CD4-positive, CD25-positive, alpha-beta regulatory T cell (primary cell): ENCODE measurements around the gene TCF7L1. TPM values are rescaled to one million over a fixed set of nuclear protein-coding genes. Genes with fewer than 3 reads are reported as not detected.
A peak's percentile ranks its signal among the peaks of the same experiment; 100 is the strongest.

Experiments
- ATAC-seq, 2 donors: fragments of 150-1000 bp; cut with Tn5 transposase; one replicate each; pipeline ENCODE4 v1.10.0; 2021; ENCODE audit warnings: low read depth in 2 of 2, moderate number of reproducible peaks in 2 of 2, moderate library complexity in 1 of 2
- DNase-seq, 3 donors: peaks; one replicate each; pipeline versions ENCODE4 v3.0.0 to v3.0.0-alpha.2; 2012 to 2022; ENCODE audit warnings: mixed read lengths in 1 of 3
- H3K27ac ChIP-seq: one replicate; pipeline ENCODE4 v1.7.0; 2013; ENCODE audit warnings: mild to moderate bottlenecking, low read length; ENCODE audit not compliant: insufficient read depth, poor library complexity, severe bottlenecking
- H3K27me3 ChIP-seq: one replicate; pipeline ENCODE4 v1.7.0; 2013; ENCODE audit warnings: low read length; ENCODE audit not compliant: control insufficient read depth, insufficient read depth
- H3K36me3 ChIP-seq: one replicate; pipeline ENCODE4 v1.7.0; 2013; ENCODE audit warnings: mild to moderate bottlenecking, low read length, moderate library complexity; ENCODE audit not compliant: control insufficient read depth, insufficient read depth
- H3K4me1 ChIP-seq: 2 replicates; pipeline ENCODE4 v1.7.0; 2013; ENCODE audit warnings: mild to moderate bottlenecking, low read length; ENCODE audit not compliant: insufficient read depth, control insufficient read depth, poor library complexity, severe bottlenecking
- H3K4me3 ChIP-seq: one replicate; pipeline ENCODE4 v1.7.0; 2013; ENCODE audit warnings: low read depth, mild to moderate bottlenecking, low read length, moderate library complexity
- H3K9me3 ChIP-seq, 2 experiments: 1 replicate in 1 of 2; 2 replicates in 1 of 2; pipeline ENCODE4 v1.7.0; 2013; ENCODE audit warnings: low read length in 2 of 2, mild to moderate bottlenecking in 1 of 2, moderate library complexity in 1 of 2; ENCODE audit not compliant: control insufficient read depth in 2 of 2
- H3K27ac Mint-ChIP-seq, 3 donors: one replicate each; pipeline ENCODE4 v1.8.0; 2020 to 2022; ENCODE audit warnings: mild to moderate bottlenecking in 3 of 3, mixed read lengths in 3 of 3, moderate library complexity in 2 of 3
- H3K27me3 Mint-ChIP-seq: one replicate; pipeline ENCODE4 v1.8.0; 2022; ENCODE audit warnings: mild to moderate bottlenecking, mixed read lengths
- H3K36me3 Mint-ChIP-seq: one replicate; pipeline ENCODE4 v1.8.0; 2020; ENCODE audit warnings: mixed read lengths
- H3K4me1 Mint-ChIP-seq, 4 donors: one replicate each; pipeline ENCODE4 v1.8.0; 2020 to 2022; ENCODE audit warnings: mixed read lengths in 4 of 4, mild to moderate bottlenecking in 1 of 4
- H3K4me3 Mint-ChIP-seq, 4 donors: one replicate each; pipeline ENCODE4 v1.8.0; 2020 to 2022; ENCODE audit warnings: mild to moderate bottlenecking in 4 of 4, mixed read lengths in 4 of 4, moderate library complexity in 3 of 4
- H3K9me3 Mint-ChIP-seq, 7 donors: one replicate each; pipeline ENCODE4 v1.8.0; 2020 to 2022; ENCODE audit warnings: mixed read lengths in 7 of 7, mild to moderate bottlenecking in 3 of 7, moderate library complexity in 2 of 7
- polyA plus RNA-seq, 4 donors: library from polyadenylated mRNA; unstranded; fragments of 300-500 nt; fragmentation: Illumina TruSeq; gene quantifications; one replicate each; pipeline ENCODE4 v1.2.3, GENCODE V29; 2021
- total RNA-seq: library from RNA; stranded (reverse); gene quantifications from one replicate; pipeline ENCODE4 v1.2.3, GENCODE V29; 2022

TCF7L1 gene, protein sequence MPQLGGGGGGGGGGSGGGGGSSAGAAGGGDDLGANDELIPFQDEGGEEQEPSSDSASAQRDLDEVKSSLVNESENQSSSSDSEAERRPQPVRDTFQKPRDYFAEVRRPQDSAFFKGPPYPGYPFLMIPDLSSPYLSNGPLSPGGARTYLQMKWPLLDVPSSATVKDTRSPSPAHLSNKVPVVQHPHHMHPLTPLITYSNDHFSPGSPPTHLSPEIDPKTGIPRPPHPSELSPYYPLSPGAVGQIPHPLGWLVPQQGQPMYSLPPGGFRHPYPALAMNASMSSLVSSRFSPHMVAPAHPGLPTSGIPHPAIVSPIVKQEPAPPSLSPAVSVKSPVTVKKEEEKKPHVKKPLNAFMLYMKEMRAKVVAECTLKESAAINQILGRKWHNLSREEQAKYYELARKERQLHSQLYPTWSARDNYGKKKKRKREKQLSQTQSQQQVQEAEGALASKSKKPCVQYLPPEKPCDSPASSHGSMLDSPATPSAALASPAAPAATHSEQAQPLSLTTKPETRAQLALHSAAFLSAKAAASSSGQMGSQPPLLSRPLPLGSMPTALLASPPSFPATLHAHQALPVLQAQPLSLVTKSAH
- total RNA-seq (not detected), polyA plus RNA-seq (under 1 TPM in 2 of 4 donors, not detected in 2; 0.07 to 0.10 TPM)

DNA sequence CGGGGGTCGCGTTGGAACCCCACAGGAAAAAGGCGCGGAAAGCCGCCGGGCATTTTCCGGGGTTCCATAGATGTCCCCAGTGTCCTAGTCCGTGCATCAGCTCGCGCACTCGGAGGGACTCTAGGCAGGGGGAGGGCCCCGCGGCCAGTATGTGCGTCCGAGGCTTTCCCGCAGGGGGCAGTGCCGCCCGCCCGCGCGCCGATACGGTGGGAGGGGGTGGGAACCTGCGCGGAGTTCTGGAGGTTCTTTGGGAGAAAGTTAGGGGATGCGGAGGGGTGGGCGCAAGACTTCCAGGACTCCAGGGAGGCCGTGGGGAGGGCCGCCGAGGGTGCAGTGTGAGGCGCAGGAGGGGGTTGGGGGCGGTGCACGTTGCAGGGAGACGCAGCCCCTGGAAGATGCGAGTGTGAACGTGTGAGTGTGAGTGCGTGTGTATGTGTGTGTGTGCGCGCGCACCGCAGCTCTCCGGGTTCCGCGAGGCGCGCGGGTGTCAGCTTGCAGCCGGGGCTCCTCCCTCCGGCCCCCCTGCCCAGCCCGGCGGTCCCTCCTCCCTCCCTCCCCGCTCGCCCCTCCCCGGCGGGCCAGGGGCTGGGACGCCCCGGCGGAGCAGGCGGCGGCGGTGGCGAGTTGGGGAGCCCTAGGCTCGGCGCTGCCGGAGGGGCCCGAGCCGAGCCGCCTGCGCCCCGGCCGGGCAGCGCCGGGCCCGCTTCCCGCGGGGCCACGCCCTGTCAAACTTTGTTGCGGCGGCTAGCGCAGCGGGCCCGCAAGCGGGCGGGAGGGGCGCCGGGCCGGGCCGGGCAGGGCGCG, at the start of gene TCF7L1:
Gene TCF7L1 (plus strand): TSS at position 559 of the 804 bp plus-strand sequence. CDS start 293 bp downstream, outside the sequence.
- peak in 1 of 2 donors; percentile 31 for ATAC-seq
- peaks cover 20% of the 10 kb centered on the region for H3K4me1 ChIP-seq
- H3K27ac Mint-ChIP-seq, result no peak within 1 kb of the TSS
- H3K27ac ChIP-seq, result no peak within 1 kb of the TSS
- H3K4me3 ChIP-seq, result no peak within 1 kb of the TSS
- peaks cover 0 to 4% (median 0%) of the 10 kb centered on the region in 7 donors for H3K9me3 Mint-ChIP-seq
- H3K9me3 ChIP-seq, result no peaks in the 10 kb centered on the region
- peak within 1 kb of the TSS; percentile 63 to 89 (median 75) for H3K4me3 Mint-ChIP-seq
- no peaks in the 10 kb centered on the region for H3K36me3 Mint-ChIP-seq
- peaks cover 0 to 11% (median 6%) of the 10 kb centered on the region in 4 donors for H3K4me1 Mint-ChIP-seq
- peaks cover 27% of the 10 kb centered on the region for H3K27me3 ChIP-seq
- H3K36me3 ChIP-seq, result no peaks in the 10 kb centered on the region
- DNase-seq, result peak in 2 of 3 donors; percentile 24 to 31
- peaks cover 62% of the 10 kb centered on the region for H3K27me3 Mint-ChIP-seq

DNA sequence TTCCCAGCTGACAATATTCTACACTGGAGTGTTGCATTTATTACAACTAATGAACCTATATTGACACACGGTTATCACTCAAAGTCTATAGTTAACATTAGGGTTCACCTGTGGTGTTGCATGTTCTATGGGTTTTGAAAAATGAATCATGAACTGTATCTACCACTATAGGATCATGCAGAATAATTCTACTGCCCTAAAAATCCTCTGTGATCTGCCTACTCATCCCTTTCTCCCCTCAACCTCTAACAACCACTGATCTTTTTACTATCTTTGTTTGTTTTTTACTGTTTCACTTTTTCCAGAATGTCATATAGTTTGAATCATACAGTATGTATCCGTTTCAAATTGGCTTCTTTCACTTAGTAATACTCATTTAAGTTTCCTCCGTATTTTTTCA, 47.6 kb upstream of the TCF7L1 start:
- Mint-ChIP-seq H3K9me3 (peaks cover 0 to 16% (median 7%) of the 10 kb centered on the region in 7 donors), H3K27me3 (peaks cover 12% of the 10 kb centered on the region), H3K4me3 (no peak overlapping the region), H3K27ac (no peak overlapping the region), H3K36me3 (no peaks in the 10 kb centered on the region), H3K4me1 (no peaks in the 10 kb centered on the region)
- Histone ChIP-seq H3K36me3 (no peaks in the 10 kb centered on the region), H3K9me3 (peaks cover 11 to 14% of the 10 kb centered on the region in 2 experiments), H3K27ac (no peak overlapping the region), H3K4me1 (no peaks in the 10 kb centered on the region), H3K27me3 (peaks cover 9% of the 10 kb centered on the region), H3K4me3 (no peak overlapping the region)
- DNase-seq (no peak), ATAC-seq (no peak)

DNA sequence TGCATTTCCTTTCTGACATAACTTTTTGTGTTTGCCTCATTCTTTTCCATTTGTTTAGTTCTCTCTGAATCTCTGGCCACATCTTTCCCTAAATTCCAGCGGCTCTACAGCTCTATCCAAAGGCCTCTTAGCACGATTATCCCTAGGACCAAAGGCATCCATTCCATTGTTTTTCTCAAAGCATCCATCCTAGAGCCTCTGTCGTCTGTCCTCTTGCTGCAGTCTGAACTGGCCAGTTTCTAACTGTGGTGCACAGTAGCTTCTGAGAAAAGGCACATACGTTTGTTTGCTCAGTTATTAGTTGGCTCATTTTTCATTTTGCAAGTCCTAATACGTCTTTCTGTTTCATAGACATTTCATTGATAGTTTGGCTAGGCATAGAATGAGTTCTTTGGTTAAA, 45.7 kb upstream of the TCF7L1 start:
- H3K27me3 Mint-ChIP-seq, result peaks cover 6% of the 10 kb centered on the region
- no peaks in the 10 kb centered on the region for H3K4me1 ChIP-seq
- no peaks in the 10 kb centered on the region for H3K4me1 Mint-ChIP-seq
- DNase-seq, result no peak
- H3K4me3 Mint-ChIP-seq, result no peak overlapping the region
- H3K27me3 ChIP-seq, result peaks cover 4% of the 10 kb centered on the region
- H3K36me3 ChIP-seq, result no peaks in the 10 kb centered on the region
- peaks cover 0 to 3% of the 10 kb centered on the region in 2 experiments for H3K9me3 ChIP-seq
- no peaks in the 10 kb centered on the region for H3K36me3 Mint-ChIP-seq
- no peak overlapping the region for H3K4me3 ChIP-seq
- H3K27ac Mint-ChIP-seq, result no peak overlapping the region
- no peak for ATAC-seq
- H3K27ac ChIP-seq, result no peak overlapping the region
- peaks cover 0 to 9% (median 4%) of the 10 kb centered on the region in 7 donors for H3K9me3 Mint-ChIP-seq

DNA sequence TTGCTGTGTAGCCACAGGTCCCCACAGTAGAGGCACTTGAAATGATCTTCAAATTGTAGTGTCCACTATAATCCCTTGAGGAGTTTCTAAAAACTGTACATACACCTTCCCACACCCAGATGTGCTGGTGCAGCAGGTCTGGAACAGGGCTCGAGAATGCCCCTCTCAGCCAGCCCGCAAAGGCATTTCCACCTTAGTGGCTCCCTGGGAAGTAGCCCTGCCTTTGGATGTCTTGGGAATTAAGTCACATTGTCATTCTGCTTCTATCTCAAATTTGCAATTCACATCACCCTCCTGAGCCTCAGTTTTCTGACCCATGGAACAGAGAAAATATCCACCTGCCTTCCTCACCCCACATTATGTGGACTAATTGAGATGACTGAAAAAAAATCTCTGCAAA, 44.3 kb upstream of the TCF7L1 start:
- Mint-ChIP-seq H3K36me3 (no peaks in the 10 kb centered on the region), H3K4me3 (no peak overlapping the region), H3K9me3 (no peaks in the 10 kb centered on the region), H3K27ac (peak overlapping the region in 1 of 3 donors; percentile 22), H3K27me3 (peaks cover 11% of the 10 kb centered on the region), H3K4me1 (no peaks in the 10 kb centered on the region)
- H3K27ac ChIP-seq, result no peak overlapping the region
- peaks cover 4% of the 10 kb centered on the region for H3K27me3 ChIP-seq
- H3K36me3 ChIP-seq, result no peaks in the 10 kb centered on the region
- H3K4me3 ChIP-seq, result no peak overlapping the region
- no peak for ATAC-seq
- no peak for DNase-seq
- no peaks in the 10 kb centered on the region for H3K9me3 ChIP-seq
- H3K4me1 ChIP-seq, result no peaks in the 10 kb centered on the region

DNA sequence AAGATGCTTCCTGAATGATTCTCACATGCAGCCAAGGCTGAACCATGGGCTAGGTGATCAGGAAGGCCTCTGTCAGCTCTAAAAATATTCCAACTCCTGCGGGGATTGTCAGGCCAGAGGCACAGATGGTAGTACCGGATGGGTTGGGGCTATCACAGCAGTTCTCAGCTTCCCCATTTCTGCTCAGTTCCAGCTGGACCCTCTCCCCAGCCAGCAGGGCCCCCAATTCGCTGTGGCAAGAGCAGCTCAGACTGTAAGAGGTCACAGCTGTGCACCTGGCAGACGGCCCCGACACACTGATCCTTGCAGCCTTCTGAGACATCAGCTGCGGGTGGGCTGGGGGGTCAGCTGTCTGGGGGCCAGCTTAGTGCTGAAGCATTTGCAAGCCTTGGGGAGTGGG, 43.6 kb upstream of the TCF7L1 start:
- Histone ChIP-seq H3K4me3 (no peak overlapping the region), H3K9me3 (no peaks in the 10 kb centered on the region), H3K4me1 (no peaks in the 10 kb centered on the region), H3K27ac (no peak overlapping the region), H3K27me3 (peaks cover 4% of the 10 kb centered on the region), H3K36me3 (no peaks in the 10 kb centered on the region)
- no peak overlapping the region for H3K27ac Mint-ChIP-seq
- no peak overlapping the region for H3K4me3 Mint-ChIP-seq
- H3K4me1 Mint-ChIP-seq, result no peaks in the 10 kb centered on the region
- no peak for DNase-seq
- ATAC-seq, result no peak
- peaks cover 11% of the 10 kb centered on the region for H3K27me3 Mint-ChIP-seq
- H3K36me3 Mint-ChIP-seq, result no peaks in the 10 kb centered on the region
- no peaks in the 10 kb centered on the region for H3K9me3 Mint-ChIP-seq

DNA sequence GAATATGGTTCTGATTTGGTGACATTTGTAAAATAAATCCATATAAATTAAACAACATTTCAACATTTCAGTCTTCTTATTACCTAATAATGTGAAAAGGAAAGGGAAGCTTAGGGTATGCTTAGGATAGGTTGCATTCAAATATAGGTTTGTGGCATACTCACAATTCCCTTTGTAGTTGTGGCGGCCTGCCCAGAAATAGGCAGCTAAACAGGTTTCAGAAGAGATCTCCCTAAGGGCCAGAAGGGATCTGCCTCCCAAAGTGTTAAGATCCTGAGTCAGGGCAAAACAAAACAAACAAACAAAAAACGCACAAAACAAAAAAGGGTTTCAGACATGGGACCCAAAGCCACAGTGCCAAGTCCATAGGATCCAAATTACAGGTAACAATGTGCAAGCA, 41.4 kb upstream of the TCF7L1 start:
- no peaks in the 10 kb centered on the region for H3K36me3 ChIP-seq
- peaks cover 4% of the 10 kb centered on the region for H3K27me3 ChIP-seq
- H3K27me3 Mint-ChIP-seq, result peaks cover 11% of the 10 kb centered on the region
- H3K27ac ChIP-seq, result no peak overlapping the region
- H3K4me3 Mint-ChIP-seq, result no peak overlapping the region
- H3K4me1 Mint-ChIP-seq, result no peaks in the 10 kb centered on the region
- no peak overlapping the region for H3K4me3 ChIP-seq
- ATAC-seq (no peak), DNase-seq (no peak)
- no peaks in the 10 kb centered on the region for H3K9me3 ChIP-seq
- H3K9me3 Mint-ChIP-seq, result peaks cover 0 to 3% (median 0%) of the 10 kb centered on the region in 7 donors
- no peaks in the 10 kb centered on the region for H3K4me1 ChIP-seq
- H3K36me3 Mint-ChIP-seq, result no peaks in the 10 kb centered on the region
- H3K27ac Mint-ChIP-seq, result no peak overlapping the region

DNA sequence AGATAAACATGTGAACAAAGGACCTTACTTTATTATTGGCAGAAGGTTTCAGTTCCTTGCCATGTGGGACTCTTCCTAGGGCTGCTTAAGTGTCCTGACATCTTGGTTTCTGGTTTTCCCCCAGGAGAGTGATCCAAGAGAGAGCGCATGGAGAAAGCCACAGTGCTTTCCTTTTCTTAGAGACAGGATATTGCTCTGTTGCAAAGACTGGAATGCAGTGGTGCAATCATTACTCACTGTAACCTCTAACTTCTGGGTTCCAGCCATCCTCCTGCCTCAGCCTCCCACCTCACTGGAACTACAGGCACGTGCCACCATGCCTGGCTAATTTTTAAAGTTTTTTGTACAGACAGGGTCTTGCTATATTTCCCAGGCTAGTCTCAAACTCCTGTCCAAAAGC, 38.1 kb upstream of the TCF7L1 start:
- Mint-ChIP-seq H3K27ac (no peak overlapping the region), H3K9me3 (peaks cover 0 to 6% (median 0%) of the 10 kb centered on the region in 7 donors), H3K27me3 (peaks cover 15% of the 10 kb centered on the region), H3K4me1 (no peaks in the 10 kb centered on the region), H3K4me3 (no peak overlapping the region), H3K36me3 (no peaks in the 10 kb centered on the region)
- no peak for ATAC-seq
- no peaks in the 10 kb centered on the region for H3K36me3 ChIP-seq
- no peak overlapping the region for H3K27ac ChIP-seq
- DNase-seq, result no peak
- no peaks in the 10 kb centered on the region for H3K4me1 ChIP-seq
- no peaks in the 10 kb centered on the region for H3K27me3 ChIP-seq
- H3K9me3 ChIP-seq, result no peaks in the 10 kb centered on the region
- H3K4me3 ChIP-seq, result no peak overlapping the region
